Neural cell (in vitro differentiated cells): ENCODE measurements around the gene HMGCS2. TPM values are rescaled to one million over a fixed set of nuclear protein-coding genes. Genes with fewer than 3 reads are reported as not detected.

Source experiments
- H2AFZ ChIP-seq: fragments of 200-600, 300-800 bp; sonication (generic), shearing (Covaris generic); 2 replicates; pipeline ENCODE4 v1.6.0; 2014; ENCODE audit warnings: low read depth, mild to moderate bottlenecking, antibody characterized with exemption, low read length, moderate library complexity
- H3F3A ChIP-seq: fragments of 200-600 bp; shearing (Covaris generic); 2 replicates; pipeline ENCODE4 v1.6.1; 2016; ENCODE audit warnings: mild to moderate bottlenecking, moderate library complexity, mixed read lengths, antibody characterized with exemption, low read length; ENCODE audit not compliant: insufficient read depth, poor library complexity, severe bottlenecking
- H3K27ac ChIP-seq: fragments of 200-600, 300-800 bp; sonication (generic), shearing (Covaris generic); 2 replicates; pipeline ENCODE4 v1.5.1; 2014; ENCODE audit warnings: mild to moderate bottlenecking, low read length, moderate library complexity
- H3K27me3 ChIP-seq: fragments of 300-800, 200-600 bp; sonication (generic), shearing (Covaris generic); 2 replicates; pipeline ENCODE4 v1.6.0; 2014; ENCODE audit warnings: mild to moderate bottlenecking, low read depth, low read length, moderate library complexity; ENCODE audit not compliant: insufficient read depth
- H3K36me3 ChIP-seq: fragments of 300-800, 200-600 bp; sonication (generic), shearing (Covaris generic); 2 replicates; pipeline ENCODE4 v1.5.1; 2014; ENCODE audit warnings: mild to moderate bottlenecking, antibody characterized with exemption, low read length, moderate library complexity; ENCODE audit not compliant: insufficient read depth
- H3K4me2 ChIP-seq: fragments of 300-800, 200-600 bp; sonication (generic), shearing (Covaris generic); 2 replicates; pipeline ENCODE4 v1.6.0; 2014; ENCODE audit warnings: mild to moderate bottlenecking, low read length
- H3K4me3 ChIP-seq: fragments of 300-800, 200-600 bp; sonication (generic), shearing (Covaris generic); 2 replicates; pipeline ENCODE4 v1.5.1; 2014; ENCODE audit warnings: mild to moderate bottlenecking, low read length, moderate library complexity
- H3K79me2 ChIP-seq: fragments of 200-600 bp; shearing (Covaris generic); replicated peaks from 2 replicates; pipeline ENCODE4 v1.6.0; 2014; ENCODE audit warnings: mild to moderate bottlenecking, low read length, moderate library complexity; ENCODE audit not compliant: insufficient read depth
- H3K9ac ChIP-seq: fragments of 300-800, 200-600 bp; sonication (generic), shearing (Covaris generic); 2 replicates; pipeline ENCODE4 v1.6.1; 2016; ENCODE audit warnings: mild to moderate bottlenecking, low read length, mixed read lengths
- H3K9me2 ChIP-seq: fragments of 200-600 bp; shearing (Covaris generic); 2 replicates; pipeline ENCODE4 v1.6.1; 2016; ENCODE audit warnings: mild to moderate bottlenecking, low read length, mixed read lengths; ENCODE audit not compliant: insufficient read depth
- H3K9me3 ChIP-seq: fragments of 200-600, 300-800 bp; sonication (generic), shearing (Covaris generic); 2 replicates; pipeline ENCODE4 v1.6.1; 2016; ENCODE audit warnings: mild to moderate bottlenecking, mixed run types, low read length, moderate library complexity, mixed read lengths
- H4K20me1 ChIP-seq: fragments of 200-600 bp; shearing (Covaris generic); 2 replicates; pipeline ENCODE4 v1.6.1; 2016; ENCODE audit warnings: mild to moderate bottlenecking, mixed run types; ENCODE audit not compliant: insufficient read depth
- CTCF ChIP-seq: fragments of 450-650 bp; IDR thresholded peaks from 2 replicates; pipeline ENCODE4 v1.5.1; 2014; ENCODE audit warnings: antibody characterized with exemption, mild to moderate bottlenecking, moderate library complexity; ENCODE audit not compliant: poor library complexity, severe bottlenecking
- EP300 ChIP-seq: fragments of 450-650 bp; conservative IDR thresholded peaks from 2 replicates; pipeline ENCODE4 v1.6.1; 2014; ENCODE audit warnings: antibody characterized with exemption, mild to moderate bottlenecking, moderate library complexity; ENCODE audit not compliant: poor library complexity, severe bottlenecking
- EZH2 ChIP-seq: fragments of 200-600, 300-800 bp; shearing (Covaris generic), sonication (generic); IDR thresholded peaks from 2 replicates; pipeline ENCODE4 v1.6.1; 2014; ENCODE audit warnings: antibody characterized with exemption, low read length, borderline replicate concordance, mild to moderate bottlenecking; ENCODE audit not compliant: insufficient read depth, poor library complexity, severe bottlenecking
- MXI1 ChIP-seq: fragments of 450-650 bp; conservative IDR thresholded peaks from 2 replicates; pipeline ENCODE4 v1.6.1; 2014; ENCODE audit warnings: antibody characterized with exemption, mild to moderate bottlenecking; ENCODE audit not compliant: poor library complexity, severe bottlenecking
- POLR2AphosphoS5 ChIP-seq: IDR thresholded peaks from 2 replicates; pipeline ENCODE4 v1.6.1; 2012
- RAD21 ChIP-seq: fragments of 450-650 bp; conservative IDR thresholded peaks from 2 replicates; pipeline ENCODE4 v1.6.1; 2014; ENCODE audit warnings: antibody characterized with exemption, mild to moderate bottlenecking, moderate library complexity
- REST ChIP-seq: IDR thresholded peaks from 2 replicates; pipeline ENCODE4 v1.6.1; 2012; ENCODE audit warnings: borderline replicate concordance
- SMC3 ChIP-seq: fragments of 450-650 bp; conservative IDR thresholded peaks from 2 replicates; pipeline ENCODE4 v1.6.1; 2014; ENCODE audit warnings: antibody characterized with exemption, mild to moderate bottlenecking, moderate library complexity; ENCODE audit not compliant: poor library complexity
- TAF1 ChIP-seq: IDR thresholded peaks from 2 replicates; pipeline ENCODE4 v1.6.1; 2012; ENCODE audit warnings: low read depth
- polyA plus RNA-seq: library from polyadenylated mRNA; depleted of rRNA; stranded (reverse); fragments of >200 nt; gene quantifications from 2 replicates; pipeline ENCODE4 v1.2.3, GENCODE V29; 2014

The HMGCS2 gene
- polyA plus RNA-seq, 1 donor from 2014 or later = not detected

GRCh38 chr1:119712342-119713038, 56.2 kb downstream of the HMGCS2 start:
- Histone ChIP-seq H4K20me1 (no peaks in the 10 kb centered on the region), H3K27ac (no peak overlapping the region), H3K36me3 (no peaks in the 10 kb centered on the region), H3K9ac (peak overlapping the region; percentile 51), H3K9me3 (no peaks in the 10 kb centered on the region), H3F3A (no peaks in the 10 kb centered on the region), H3K4me2 (peak overlapping the region; percentile 40), H3K79me2 (peaks cover 28% of the 10 kb centered on the region), H3K4me3 (peak overlapping the region; percentile 87), H2AFZ (peak overlapping the region; percentile 43), H3K9me2 (no peaks in the 10 kb centered on the region), H3K27me3 (no peaks in the 10 kb centered on the region)
- TF ChIP-seq EP300 = no peak
- no peak for TF ChIP-seq TAF1
- TF ChIP-seq RAD21 = no peak
- TF ChIP-seq MXI1 = peak; percentile 75
- TF ChIP-seq REST = no peak
- TF ChIP-seq SMC3 = no peak
- TF ChIP-seq CTCF = no peak
- peak; percentile 15 for TF ChIP-seq POLR2AphosphoS5
- no peak for TF ChIP-seq EZH2

GRCh38 chr1:119711804-119712341, 56.8 kb downstream of the HMGCS2 start, which contains the start of gene PHGDH:
TSS of gene PHGDH (plus strand) at chr1:119711934. CDS start at chr1:119712023, 89 bp downstream.
- Histone ChIP-seq H3K4me3 (peak within 1 kb of the TSS; percentile 87), H3K27ac (no peak within 1 kb of the TSS), H3K4me2 (peak within 1 kb of the TSS; percentile 40), H3K79me2 (peaks cover 24% of the 10 kb centered on the region), H3F3A (no peaks in the 10 kb centered on the region), H2AFZ (peak within 1 kb of the TSS; percentile 43), H3K9me2 (no peaks in the 10 kb centered on the region), H3K9ac (peak within 1 kb of the TSS; percentile 51), H3K27me3 (no peaks in the 10 kb centered on the region), H3K36me3 (no peaks in the 10 kb centered on the region), H4K20me1 (no peaks in the 10 kb centered on the region), H3K9me3 (no peaks in the 10 kb centered on the region)
- TF ChIP-seq CTCF (no peak), MXI1 (no peak), EP300 (no peak), RAD21 (no peak), POLR2AphosphoS5 (no peak), TAF1 (no peak), REST (no peak), SMC3 (no peak), EZH2 (no peak)
